HepG2 (cell line): ENCODE results near the gene MVP. TPM values are rescaled to one million over a fixed set of nuclear protein-coding genes. Genes with fewer than 3 reads are reported as not detected.

Experiments
- ARNT ChIP-seq: fragments of 450-650 bp; IDR thresholded peaks from 2 replicates; pipeline ENCODE4 v1.6.1; 2017
- CBX1 ChIP-seq: IDR thresholded peaks from one replicate; pipeline ENCODE4 v1.6.1; 2016; ENCODE audit warnings: antibody characterized with exemption, low read depth
- CC2D1A ChIP-seq: sonication (generic); formaldehyde crosslinking; IDR thresholded peaks from 2 replicates; pipeline ENCODE4 v1.8.1; 2023; ENCODE audit warnings: mild to moderate bottlenecking, missing genetic modification reagents
- CREM ChIP-seq, 2 experiments: sonication (generic) in 1 of 2; formaldehyde crosslinking in 1 of 2; IDR thresholded peaks; 2 replicates each; pipeline versions ENCODE4 v1.4.0 to v1.6.1; 2016 to 2020; ENCODE audit warnings: antibody characterized with exemption in 1 of 2, mild to moderate bottlenecking in 1 of 2, missing genetic modification reagents in 1 of 2
- DNMT3B ChIP-seq: conservative IDR thresholded peaks from 2 replicates; pipeline ENCODE4 v1.6.1; 2016; ENCODE audit warnings: missing biosample characterization, control low read depth
- GABPB1 ChIP-seq: IDR thresholded peaks from 2 replicates; pipeline ENCODE4 v1.6.1; 2016; ENCODE audit warnings: mild to moderate bottlenecking, missing genetic modification reagents, moderate library complexity, missing compliant biosample characterization
- GPN1 ChIP-seq: sonication (generic); formaldehyde crosslinking; IDR thresholded peaks from 2 replicates; pipeline ENCODE4 v1.5.1; 2020; ENCODE audit warnings: missing genetic modification reagents, borderline replicate concordance
- KLF15 ChIP-seq: sonication (generic); formaldehyde crosslinking; IDR thresholded peaks from 2 replicates; pipeline ENCODE4 v1.8.1; 2023; ENCODE audit warnings: borderline replicate concordance, mild to moderate bottlenecking, inconsistent platforms, missing genetic modification reagents, mixed read lengths
- KMT2A ChIP-seq: sonication (generic); formaldehyde crosslinking; IDR thresholded peaks from 2 replicates; pipeline ENCODE4 v1.4.0; 2020; ENCODE audit warnings: missing genetic modification reagents
- MXI1 ChIP-seq: IDR thresholded peaks from 3 replicates; pipeline ENCODE4 v1.6.1; 2012; ENCODE audit warnings: low read depth, low read length, inconsistent platforms, borderline replicate concordance
- MYNN ChIP-seq: sonication (generic); formaldehyde crosslinking; IDR thresholded peaks from 2 replicates; pipeline ENCODE4 v1.4.0; 2020; ENCODE audit warnings: mild to moderate bottlenecking, low read depth, missing genetic modification reagents
- PHF20 ChIP-seq: sonication (generic); formaldehyde crosslinking; IDR thresholded peaks from 2 replicates; pipeline ENCODE4 v1.5.0; 2020; ENCODE audit warnings: mild to moderate bottlenecking, missing genetic modification reagents
- RFX1 ChIP-seq: fragments of 450-650 bp; IDR thresholded peaks from 2 replicates; pipeline ENCODE4 v1.6.1; 2017
- SMAD9 ChIP-seq: sonication (generic); formaldehyde crosslinking; IDR thresholded peaks from 2 replicates; pipeline ENCODE4 v1.5.1; 2020; ENCODE audit warnings: mild to moderate bottlenecking, missing genetic modification reagents
- SP140L ChIP-seq: sonication (generic); formaldehyde crosslinking; IDR thresholded peaks from 2 replicates; pipeline ENCODE4 v1.4.0; 2020; ENCODE audit warnings: missing genetic modification reagents, borderline replicate concordance
- STAG1 ChIP-seq: sonication (generic); formaldehyde crosslinking; IDR thresholded peaks from 2 replicates; pipeline ENCODE4 v1.4.0; 2020; ENCODE audit warnings: missing genetic modification reagents
- TARDBP ChIP-seq: sonication (generic); formaldehyde crosslinking; IDR thresholded peaks from 2 replicates; pipeline ENCODE4 v1.8.0; 2022; ENCODE audit warnings: mild to moderate bottlenecking, missing genetic modification reagents
- ZFP90 ChIP-seq: sonication (generic); formaldehyde crosslinking; IDR thresholded peaks from 2 replicates; pipeline ENCODE4 v1.8.0; 2022; ENCODE audit warnings: missing genetic modification reagents, mild to moderate bottlenecking, inconsistent platforms, borderline replicate concordance
- ZNF121 ChIP-seq: sonication (generic); formaldehyde crosslinking; IDR thresholded peaks from 2 replicates; pipeline ENCODE4 v1.5.0; 2020; ENCODE audit warnings: mild to moderate bottlenecking, missing genetic modification reagents
- ZNF180 ChIP-seq: sonication (generic); formaldehyde crosslinking; IDR thresholded peaks from 2 replicates; pipeline ENCODE4 v1.4.0; 2020; ENCODE audit warnings: low read depth, missing genetic modification reagents, borderline replicate concordance
- ZNF207 ChIP-seq: fragments of 450-650 bp; IDR thresholded peaks from 2 replicates; pipeline ENCODE4 v1.6.1; 2016; ENCODE audit warnings: antibody characterized with exemption, borderline replicate concordance
- ZNF235 ChIP-seq: sonication (generic); formaldehyde crosslinking; IDR thresholded peaks from 2 replicates; pipeline ENCODE4 v1.8.1; 2023; ENCODE audit warnings: mild to moderate bottlenecking, missing genetic modification reagents, borderline replicate concordance
- ZNF543 ChIP-seq: sonication (generic); formaldehyde crosslinking; IDR thresholded peaks from 2 replicates; pipeline ENCODE4 v1.4.0; 2020; ENCODE audit warnings: mild to moderate bottlenecking, missing genetic modification reagents
- ZNF747 ChIP-seq: sonication (generic); formaldehyde crosslinking; IDR thresholded peaks from 2 replicates; pipeline ENCODE4 v1.8.1; 2023; ENCODE audit warnings: missing genetic modification reagents, mild to moderate bottlenecking, borderline replicate concordance
- ZNF788 ChIP-seq: sonication (generic); formaldehyde crosslinking; IDR thresholded peaks from 2 replicates; pipeline ENCODE4 v1.5.0; 2020; ENCODE audit warnings: mild to moderate bottlenecking, missing genetic modification reagents, borderline replicate concordance
- ZSCAN5A ChIP-seq: sonication (generic); formaldehyde crosslinking; IDR thresholded peaks from 2 replicates; pipeline ENCODE4 v1.8.0; 2022; ENCODE audit warnings: mild to moderate bottlenecking, missing genetic modification reagents, borderline replicate concordance
- polyA plus RNA-seq, 8 experiments: library from polyadenylated mRNA; depleted of rRNA in 3 of 8; stranded (reverse) in 7 of 8; unstranded in 1 of 8; fragments of >200 nt; fragmentation: Illumina TruSeq in 4 of 8; extraction: Trizol in 4 of 8; gene quantifications; 2 replicates each; pipeline versions ENCODE4 v1.2.1 to v1.2.3, GENCODE V29; 2011 to 2016; ENCODE audit warnings: low read depth in 4 of 8, missing spikeins in 1 of 8, mixed read lengths in 1 of 8; ENCODE audit not compliant: insufficient read depth in 1 of 8
- total RNA-seq, 5 experiments: library from RNA; depleted of rRNA; stranded (reverse); fragments of >200 nt; fragmentation: Illumina TruSeq; extraction: Trizol; gene quantifications; 2 replicates each; pipeline ENCODE4 v1.2.3, GENCODE V29; 2016; ENCODE audit warnings: low read depth in 1 of 5
- TF ChIP-seq, protein P1 (sequence below): sonication (generic); formaldehyde crosslinking; IDR thresholded peaks from 2 replicates; pipeline ENCODE4 v1.5.0; 2020; ENCODE audit warnings: missing genetic modification reagents, mild to moderate bottlenecking, borderline replicate concordance
- TF ChIP-seq, protein P2 (sequence below): sonication (generic); formaldehyde crosslinking; conservative IDR thresholded peaks from 2 replicates; pipeline ENCODE4 v1.4.0; 2020; ENCODE audit warnings: missing genetic modification reagents

MVP gene
- total and polyA plus RNA-seq, 2 of the 13 experiments (the other 11 are each of a cell fraction or from before 2014, with no cell fraction given) = 22.9 to 43.5 TPM

DNA sequence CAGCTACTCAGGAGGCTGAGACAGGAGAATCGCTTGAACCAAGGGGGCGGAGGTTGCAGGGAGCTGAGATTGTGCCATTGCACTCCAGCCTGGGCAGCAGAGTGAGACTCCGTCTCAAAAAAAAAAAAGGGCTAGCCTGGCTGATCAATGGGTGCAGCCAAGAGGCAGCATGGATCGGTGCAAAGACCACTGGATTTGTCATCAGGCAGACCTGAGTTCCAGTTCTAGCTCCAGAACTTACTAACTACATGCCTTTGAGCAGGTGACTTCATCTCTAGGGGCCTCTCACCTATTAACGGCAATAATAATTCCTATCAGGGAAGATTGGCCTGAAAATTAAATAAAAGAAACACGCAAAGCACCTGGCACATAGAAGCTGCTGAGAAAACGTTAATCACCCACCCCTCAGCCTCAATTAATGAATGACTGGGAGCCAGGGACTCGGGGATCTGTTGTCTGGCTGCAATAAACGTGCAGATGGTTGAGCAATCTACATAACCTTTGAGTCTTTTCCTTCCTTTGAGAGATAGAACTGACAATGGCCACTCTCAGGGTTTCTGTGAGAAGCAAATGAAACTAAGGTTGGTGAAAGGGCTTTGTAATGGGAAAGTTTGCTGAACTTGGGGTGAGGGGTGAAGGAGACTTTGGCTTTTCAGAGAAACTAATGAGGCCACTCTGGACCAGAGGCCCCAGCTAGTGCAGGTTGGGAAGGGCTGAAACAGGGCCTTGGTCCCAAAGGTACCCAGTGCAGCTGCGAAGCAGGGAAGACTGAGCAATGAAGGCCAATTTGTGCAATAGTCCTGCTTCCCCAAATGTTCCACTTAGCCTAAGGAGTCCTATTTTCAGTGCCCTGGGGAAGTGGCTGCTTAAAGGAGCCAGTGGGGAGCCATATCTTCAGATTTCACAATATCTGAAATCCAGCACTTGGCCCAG is 71.5 kb downstream of the MVP start (continued):
- TF ChIP-seq TARDBP (CRISPR knock-in tag) (peak; percentile 88), ZNF747 (peak; percentile 45), CC2D1A (no peak), SMAD9 (0 out of 2 replicates have a peak, but pooled peaks have one; percentile 41), RFX1 (no peak), GABPB1 (CRISPR knock-in tag) (no peak), CBX1 (no peak), ZNF235 (CRISPR knock-in tag) (peak; percentile 56; the same call in 1 of the 2 replicates), ZSCAN5A (peak; percentile 65; the same call in 1 of the 2 replicates), ARNT (no peak), MXI1 (no peak), ZNF543 (CRISPR knock-in tag) (no peak), ZNF121 (CRISPR knock-in tag) (peak; percentile 98), ZNF788 (CRISPR knock-in tag) (peak; percentile 31; the same call in 1 of the 2 replicates), DNMT3B (CRISPR knock-in tag) (no peak), KMT2A (CRISPR knock-in tag) (no peak), ZNF207 (no peak), PHF20 (CRISPR knock-in tag) (no peak), ZFP90 (CRISPR knock-in tag) (peak; percentile 74; the same call in 1 of the 2 replicates), MYNN (CRISPR knock-in tag) (no peak), SP140L (CRISPR knock-in tag) (no peak), KLF15 (CRISPR knock-in tag) (no peak), ZNF180 (no peak), CREM (IDR thresholded peaks at IDR 0.05) (no peak), CREM (CRISPR knock-in tag; IDR thresholded peaks at IDR 0.05) (no peak), STAG1 (no peak), GPN1 (no peak)
- TF ChIP-seq, protein P1, sequence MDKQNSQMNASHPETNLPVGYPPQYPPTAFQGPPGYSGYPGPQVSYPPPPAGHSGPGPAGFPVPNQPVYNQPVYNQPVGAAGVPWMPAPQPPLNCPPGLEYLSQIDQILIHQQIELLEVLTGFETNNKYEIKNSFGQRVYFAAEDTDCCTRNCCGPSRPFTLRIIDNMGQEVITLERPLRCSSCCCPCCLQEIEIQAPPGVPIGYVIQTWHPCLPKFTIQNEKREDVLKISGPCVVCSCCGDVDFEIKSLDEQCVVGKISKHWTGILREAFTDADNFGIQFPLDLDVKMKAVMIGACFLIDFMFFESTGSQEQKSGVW (CRISPR knock-in tag) = no peak
- TF ChIP-seq, protein P2, sequence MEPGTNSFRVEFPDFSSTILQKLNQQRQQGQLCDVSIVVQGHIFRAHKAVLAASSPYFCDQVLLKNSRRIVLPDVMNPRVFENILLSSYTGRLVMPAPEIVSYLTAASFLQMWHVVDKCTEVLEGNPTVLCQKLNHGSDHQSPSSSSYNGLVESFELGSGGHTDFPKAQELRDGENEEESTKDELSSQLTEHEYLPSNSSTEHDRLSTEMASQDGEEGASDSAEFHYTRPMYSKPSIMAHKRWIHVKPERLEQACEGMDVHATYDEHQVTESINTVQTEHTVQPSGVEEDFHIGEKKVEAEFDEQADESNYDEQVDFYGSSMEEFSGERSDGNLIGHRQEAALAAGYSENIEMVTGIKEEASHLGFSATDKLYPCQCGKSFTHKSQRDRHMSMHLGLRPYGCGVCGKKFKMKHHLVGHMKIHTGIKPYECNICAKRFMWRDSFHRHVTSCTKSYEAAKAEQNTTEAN (CRISPR knock-in tag) = no peak; the same call in 1 of the 2 replicates
